HepG2 (cell line): ENCODE measurements around the gene SEMA3F. TPM values are rescaled to one million over a fixed set of nuclear protein-coding genes. Genes with fewer than 3 reads are reported as not detected.

Experiments used
- ARID2 ChIP-seq: sonication (generic); formaldehyde crosslinking; IDR thresholded peaks from 2 replicates; pipeline ENCODE4 v1.8.1; 2022; ENCODE audit warnings: mild to moderate bottlenecking, missing genetic modification reagents, borderline replicate concordance
- HOXA3 ChIP-seq: sonication (generic); formaldehyde crosslinking; IDR thresholded peaks from 2 replicates; pipeline ENCODE4 v1.5.0; 2020; ENCODE audit warnings: missing genetic modification reagents
- IRX3 ChIP-seq: sonication (generic); formaldehyde crosslinking; IDR thresholded peaks from 2 replicates; pipeline ENCODE4 v1.8.1; 2023; ENCODE audit warnings: mild to moderate bottlenecking, low read depth, missing genetic modification reagents, borderline replicate concordance
- KLF13 ChIP-seq: sonication (generic); formaldehyde crosslinking; IDR thresholded peaks from 2 replicates; pipeline ENCODE4 v1.4.0; 2020; ENCODE audit warnings: mild to moderate bottlenecking, missing genetic modification reagents
- NR1H2 ChIP-seq: sonication (generic); formaldehyde crosslinking; IDR thresholded peaks from 2 replicates; pipeline ENCODE4 v1.8.1; 2022; ENCODE audit warnings: low read depth, missing genetic modification reagents, borderline replicate concordance
- PLRG1 ChIP-seq: fragments of 450-650 bp; conservative IDR thresholded peaks from 2 replicates; pipeline ENCODE4 v1.6.1; 2016
- SMAD3 ChIP-seq: sonication (generic); formaldehyde crosslinking; IDR thresholded peaks from 2 replicates; pipeline ENCODE4 v1.4.0; 2020; ENCODE audit warnings: missing genetic modification reagents
- SMAD9 ChIP-seq: sonication (generic); formaldehyde crosslinking; IDR thresholded peaks from 2 replicates; pipeline ENCODE4 v1.5.1; 2020; ENCODE audit warnings: mild to moderate bottlenecking, missing genetic modification reagents
- TAF15 ChIP-seq: fragments of 200-400 bp; formaldehyde crosslinking; IDR thresholded peaks from one replicate; pipeline ENCODE4 v1.6.1; 2018; ENCODE audit warnings: mild to moderate bottlenecking, low read depth, low read length; ENCODE audit not compliant: poor library complexity, severe bottlenecking
- ZNF274 ChIP-seq: sonication (generic); formaldehyde crosslinking; IDR thresholded peaks from 2 replicates; pipeline ENCODE4 v1.5.1; 2020; ENCODE audit warnings: mild to moderate bottlenecking, missing genetic modification reagents
- polyA plus RNA-seq, 8 experiments: library from polyadenylated mRNA; depleted of rRNA in 3 of 8; stranded (reverse) in 7 of 8; unstranded in 1 of 8; fragments of >200 nt; fragmentation: Illumina TruSeq in 4 of 8; extraction: Trizol in 4 of 8; gene quantifications; 2 replicates each; pipeline versions ENCODE4 v1.2.1 to v1.2.3, GENCODE V29; 2011 to 2016; ENCODE audit warnings: low read depth in 4 of 8, missing spikeins in 1 of 8, mixed read lengths in 1 of 8; ENCODE audit not compliant: insufficient read depth in 1 of 8
- total RNA-seq, 5 experiments: library from RNA; depleted of rRNA; stranded (reverse); fragments of >200 nt; fragmentation: Illumina TruSeq; extraction: Trizol; gene quantifications; 2 replicates each; pipeline ENCODE4 v1.2.3, GENCODE V29; 2016; ENCODE audit warnings: low read depth in 1 of 5
- TF ChIP-seq, protein P1 (sequence below): fragments of 450-650 bp; IDR thresholded peaks from 2 replicates; pipeline ENCODE4 v1.6.1; 2016
- TF ChIP-seq, protein P2 (sequence below): sonication (generic); formaldehyde crosslinking; IDR thresholded peaks from 2 replicates; pipeline ENCODE4 v1.4.0; 2020; ENCODE audit warnings: mild to moderate bottlenecking, missing genetic modification reagents
- TF ChIP-seq, protein P3 (sequence below): sonication (generic); formaldehyde crosslinking; IDR thresholded peaks from 2 replicates; pipeline ENCODE4 v1.4.0; 2020; ENCODE audit warnings: missing genetic modification reagents
- TF ChIP-seq, protein P4 (sequence below): sonication (generic); formaldehyde crosslinking; IDR thresholded peaks from 2 replicates; pipeline ENCODE4 v1.4.0; 2020; ENCODE audit warnings: mild to moderate bottlenecking, missing genetic modification reagents
- TF ChIP-seq, protein P5 (sequence below): sonication (generic); formaldehyde crosslinking; IDR thresholded peaks from 2 replicates; pipeline ENCODE4 v1.4.0; 2020; ENCODE audit warnings: mild to moderate bottlenecking, low read depth, missing genetic modification reagents

SEMA3F gene
- total and polyA plus RNA-seq, 2 of the 13 experiments (the other 11 are each of a cell fraction or from before 2014, with no cell fraction given), result 7.6 to 17.2 TPM

DNA sequence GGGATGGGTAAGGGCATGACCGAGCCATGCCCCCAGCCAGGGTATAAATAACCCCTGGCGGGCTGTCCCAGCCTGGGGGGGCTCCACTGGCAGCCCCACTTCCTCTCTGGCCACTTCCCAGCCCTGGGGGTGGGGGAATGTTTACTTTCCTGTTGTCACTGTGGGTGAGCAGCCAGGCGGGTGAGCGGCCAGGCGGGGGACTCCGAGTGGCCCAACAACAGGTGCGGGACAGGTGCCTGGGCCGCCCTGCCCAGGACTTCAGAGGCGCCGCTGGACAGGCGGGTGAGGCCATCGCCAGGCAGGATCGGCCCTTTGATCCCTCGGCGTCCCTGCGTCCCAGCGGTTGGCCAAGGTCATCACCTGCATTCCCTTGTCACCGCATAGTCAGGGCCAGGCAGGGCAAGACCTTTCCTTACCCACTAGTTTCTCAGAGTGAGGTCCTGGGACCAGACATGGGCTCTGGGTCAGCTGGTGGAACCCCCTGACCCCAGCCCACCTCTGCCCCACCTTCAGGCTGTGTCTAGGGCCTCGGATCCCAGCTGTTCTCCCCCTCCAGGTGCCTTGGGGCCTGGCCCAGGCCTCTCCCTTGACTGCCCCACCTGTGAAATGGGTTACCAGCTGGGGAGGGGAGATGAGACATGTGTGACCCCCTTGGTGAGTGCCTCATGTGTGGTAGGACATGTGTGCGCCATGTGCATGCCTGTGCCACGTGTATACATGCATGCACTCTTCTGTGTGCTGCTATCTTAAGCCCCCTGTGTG, 16.6 kb downstream of the SEMA3F start (continued):
- TF ChIP-seq, protein P1, sequence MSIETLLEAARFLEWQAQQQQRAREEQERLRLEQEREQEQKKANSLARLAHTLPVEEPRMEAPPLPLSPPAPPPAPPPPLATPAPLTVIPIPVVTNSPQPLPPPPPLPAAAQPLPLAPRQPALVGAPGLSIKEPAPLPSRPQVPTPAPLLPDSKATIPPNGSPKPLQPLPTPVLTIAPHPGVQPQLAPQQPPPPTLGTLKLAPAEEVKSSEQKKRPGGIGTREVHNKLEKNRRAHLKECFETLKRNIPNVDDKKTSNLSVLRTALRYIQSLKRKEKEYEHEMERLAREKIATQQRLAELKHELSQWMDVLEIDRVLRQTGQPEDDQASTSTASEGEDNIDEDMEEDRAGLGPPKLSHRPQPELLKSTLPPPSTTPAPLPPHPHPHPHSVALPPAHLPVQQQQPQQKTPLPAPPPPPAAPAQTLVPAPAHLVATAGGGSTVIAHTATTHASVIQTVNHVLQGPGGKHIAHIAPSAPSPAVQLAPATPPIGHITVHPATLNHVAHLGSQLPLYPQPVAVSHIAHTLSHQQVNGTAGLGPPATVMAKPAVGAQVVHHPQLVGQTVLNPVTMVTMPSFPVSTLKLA, result peak; percentile 95
- peak; percentile 97 for TF ChIP-seq HOXA3 (CRISPR knock-in tag)
- TF ChIP-seq, protein P2, sequence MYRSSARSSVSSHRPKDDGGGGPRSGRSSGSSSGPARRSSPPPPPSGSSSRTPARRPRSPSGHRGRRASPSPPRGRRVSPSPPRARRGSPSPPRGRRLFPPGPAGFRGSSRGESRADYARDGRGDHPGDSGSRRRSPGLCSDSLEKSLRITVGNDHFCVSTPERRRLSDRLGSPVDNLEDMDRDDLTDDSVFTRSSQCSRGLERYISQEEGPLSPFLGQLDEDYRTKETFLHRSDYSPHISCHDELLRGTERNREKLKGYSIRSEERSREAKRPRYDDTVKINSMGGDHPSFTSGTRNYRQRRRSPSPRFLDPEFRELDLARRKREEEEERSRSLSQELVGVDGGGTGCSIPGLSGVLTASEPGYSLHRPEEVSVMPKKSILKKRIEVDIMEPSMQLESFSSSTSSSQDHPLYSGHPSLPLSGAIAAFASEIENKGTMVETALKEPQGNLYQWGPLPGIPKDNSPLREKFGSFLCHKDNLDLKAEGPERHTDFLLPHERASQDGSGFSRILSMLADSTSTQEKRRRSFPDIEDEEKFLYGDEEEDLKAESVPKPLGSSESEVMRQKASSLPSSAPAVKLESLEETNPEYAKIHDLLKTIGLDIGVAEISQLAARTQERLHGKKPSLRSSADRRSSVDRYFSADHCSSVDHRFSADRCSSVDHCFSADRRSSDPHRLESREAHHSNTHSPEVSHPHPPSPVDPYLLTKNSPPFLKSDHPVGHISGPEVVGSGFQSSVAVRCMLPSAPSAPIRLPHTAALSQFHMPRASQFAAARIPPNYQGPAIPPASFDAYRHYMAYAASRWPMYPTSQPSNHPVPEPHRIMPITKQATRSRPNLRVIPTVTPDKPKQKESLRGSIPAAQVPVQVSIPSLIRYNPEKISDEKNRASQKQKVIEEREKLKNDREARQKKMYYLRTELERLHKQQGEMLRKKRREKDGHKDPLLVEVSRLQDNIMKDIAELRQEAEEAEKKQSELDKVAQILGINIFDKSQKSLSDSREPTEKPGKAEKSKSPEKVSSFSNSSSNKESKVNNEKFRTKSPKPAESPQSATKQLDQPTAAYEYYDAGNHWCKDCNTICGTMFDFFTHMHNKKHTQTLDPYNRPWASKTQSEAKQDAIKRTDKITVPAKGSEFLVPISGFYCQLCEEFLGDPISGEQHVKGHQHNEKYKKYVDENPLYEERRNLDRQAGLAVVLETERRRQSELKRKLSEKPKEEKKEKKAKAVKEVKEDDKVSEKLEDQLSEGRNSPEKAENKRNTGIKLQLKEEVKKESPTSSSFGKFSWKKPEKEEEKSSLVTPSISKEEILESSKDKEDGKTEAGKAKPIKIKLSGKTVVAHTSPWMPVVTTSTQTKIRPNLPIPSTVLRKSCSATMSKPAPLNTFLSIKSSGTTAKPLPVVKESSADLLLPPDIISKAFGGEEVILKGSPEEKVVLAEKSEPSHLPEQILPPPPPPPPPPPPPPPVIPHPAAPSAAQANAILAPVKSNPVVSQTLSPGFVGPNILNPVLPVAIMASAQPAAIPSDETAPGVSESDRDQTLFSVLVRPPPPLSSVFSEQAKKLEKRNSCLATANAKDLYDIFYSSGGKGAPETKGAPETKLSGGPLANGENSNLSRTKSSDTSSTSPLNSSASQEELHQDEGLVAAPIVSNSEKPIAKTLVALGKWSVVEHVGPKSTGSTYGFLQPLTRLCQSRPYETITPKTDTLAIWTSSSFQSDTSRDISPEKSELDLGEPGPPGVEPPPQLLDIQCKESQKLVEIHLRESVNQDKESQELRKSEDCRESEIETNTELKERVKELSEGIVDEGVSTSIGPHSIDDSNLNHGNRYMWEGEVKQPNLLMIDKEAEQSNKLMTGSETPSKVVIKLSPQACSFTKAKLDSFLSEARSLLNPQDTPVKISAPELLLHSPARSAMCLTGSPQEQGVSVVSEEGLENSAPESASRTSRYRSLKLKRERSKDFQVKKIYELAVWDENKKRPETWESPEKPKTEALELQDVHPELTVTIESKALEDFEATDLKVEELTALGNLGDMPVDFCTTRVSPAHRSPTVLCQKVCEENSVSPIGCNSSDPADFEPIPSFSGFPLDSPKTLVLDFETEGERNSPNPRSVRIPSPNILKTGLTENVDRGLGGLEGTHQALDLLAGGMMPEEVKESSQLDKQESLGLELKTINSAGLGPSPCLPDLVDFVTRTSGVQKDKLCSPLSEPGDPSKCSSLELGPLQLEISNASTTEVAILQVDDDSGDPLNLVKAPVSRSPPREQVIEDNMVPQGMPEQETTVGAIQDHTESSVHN (CRISPR knock-in tag), result no peak; the same call in none of the 2 replicates
- peak; percentile 80; the same call in 1 of the 2 replicates for TF ChIP-seq SMAD9
- TF ChIP-seq NR1H2, result peak; percentile 77; the same call in 1 of the 2 replicates
- TF ChIP-seq, protein P3, sequence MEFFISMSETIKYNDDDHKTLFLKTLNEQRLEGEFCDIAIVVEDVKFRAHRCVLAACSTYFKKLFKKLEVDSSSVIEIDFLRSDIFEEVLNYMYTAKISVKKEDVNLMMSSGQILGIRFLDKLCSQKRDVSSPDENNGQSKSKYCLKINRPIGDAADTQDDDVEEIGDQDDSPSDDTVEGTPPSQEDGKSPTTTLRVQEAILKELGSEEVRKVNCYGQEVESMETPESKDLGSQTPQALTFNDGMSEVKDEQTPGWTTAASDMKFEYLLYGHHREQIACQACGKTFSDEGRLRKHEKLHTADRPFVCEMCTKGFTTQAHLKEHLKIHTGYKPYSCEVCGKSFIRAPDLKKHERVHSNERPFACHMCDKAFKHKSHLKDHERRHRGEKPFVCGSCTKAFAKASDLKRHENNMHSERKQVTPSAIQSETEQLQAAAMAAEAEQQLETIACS (CRISPR knock-in tag), result no peak
- TF ChIP-seq IRX3 (CRISPR knock-in tag), result no peak
- peak; percentile 91 for TF ChIP-seq ZNF274 (CRISPR knock-in tag)
- TF ChIP-seq ARID2 (CRISPR knock-in tag), result no peak
- TF ChIP-seq TAF15, result no peak
- TF ChIP-seq, protein P4, sequence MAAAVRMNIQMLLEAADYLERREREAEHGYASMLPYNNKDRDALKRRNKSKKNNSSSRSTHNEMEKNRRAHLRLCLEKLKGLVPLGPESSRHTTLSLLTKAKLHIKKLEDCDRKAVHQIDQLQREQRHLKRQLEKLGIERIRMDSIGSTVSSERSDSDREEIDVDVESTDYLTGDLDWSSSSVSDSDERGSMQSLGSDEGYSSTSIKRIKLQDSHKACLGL (CRISPR knock-in tag), result no peak
- no peak for TF ChIP-seq KLF13 (CRISPR knock-in tag)
- TF ChIP-seq PLRG1, result no peak
- TF ChIP-seq, protein P5, sequence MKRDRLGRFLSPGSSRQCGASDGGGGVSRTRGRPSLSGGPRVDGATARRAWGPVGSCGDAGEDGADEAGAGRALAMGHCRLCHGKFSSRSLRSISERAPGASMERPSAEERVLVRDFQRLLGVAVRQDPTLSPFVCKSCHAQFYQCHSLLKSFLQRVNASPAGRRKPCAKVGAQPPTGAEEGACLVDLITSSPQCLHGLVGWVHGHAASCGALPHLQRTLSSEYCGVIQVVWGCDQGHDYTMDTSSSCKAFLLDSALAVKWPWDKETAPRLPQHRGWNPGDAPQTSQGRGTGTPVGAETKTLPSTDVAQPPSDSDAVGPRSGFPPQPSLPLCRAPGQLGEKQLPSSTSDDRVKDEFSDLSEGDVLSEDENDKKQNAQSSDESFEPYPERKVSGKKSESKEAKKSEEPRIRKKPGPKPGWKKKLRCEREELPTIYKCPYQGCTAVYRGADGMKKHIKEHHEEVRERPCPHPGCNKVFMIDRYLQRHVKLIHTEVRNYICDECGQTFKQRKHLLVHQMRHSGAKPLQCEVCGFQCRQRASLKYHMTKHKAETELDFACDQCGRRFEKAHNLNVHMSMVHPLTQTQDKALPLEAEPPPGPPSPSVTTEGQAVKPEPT (CRISPR knock-in tag), result no peak
- TF ChIP-seq SMAD3 (CRISPR knock-in tag), result peak; percentile 94
